ENCODE results near the gene BCAS3.
"Not testable (repeated sequence)": the region's sequence is repeated elsewhere in the genome, so short reads cannot be mapped to it uniquely, and the experiment has no call there.

Gene BCAS3

DNA sequence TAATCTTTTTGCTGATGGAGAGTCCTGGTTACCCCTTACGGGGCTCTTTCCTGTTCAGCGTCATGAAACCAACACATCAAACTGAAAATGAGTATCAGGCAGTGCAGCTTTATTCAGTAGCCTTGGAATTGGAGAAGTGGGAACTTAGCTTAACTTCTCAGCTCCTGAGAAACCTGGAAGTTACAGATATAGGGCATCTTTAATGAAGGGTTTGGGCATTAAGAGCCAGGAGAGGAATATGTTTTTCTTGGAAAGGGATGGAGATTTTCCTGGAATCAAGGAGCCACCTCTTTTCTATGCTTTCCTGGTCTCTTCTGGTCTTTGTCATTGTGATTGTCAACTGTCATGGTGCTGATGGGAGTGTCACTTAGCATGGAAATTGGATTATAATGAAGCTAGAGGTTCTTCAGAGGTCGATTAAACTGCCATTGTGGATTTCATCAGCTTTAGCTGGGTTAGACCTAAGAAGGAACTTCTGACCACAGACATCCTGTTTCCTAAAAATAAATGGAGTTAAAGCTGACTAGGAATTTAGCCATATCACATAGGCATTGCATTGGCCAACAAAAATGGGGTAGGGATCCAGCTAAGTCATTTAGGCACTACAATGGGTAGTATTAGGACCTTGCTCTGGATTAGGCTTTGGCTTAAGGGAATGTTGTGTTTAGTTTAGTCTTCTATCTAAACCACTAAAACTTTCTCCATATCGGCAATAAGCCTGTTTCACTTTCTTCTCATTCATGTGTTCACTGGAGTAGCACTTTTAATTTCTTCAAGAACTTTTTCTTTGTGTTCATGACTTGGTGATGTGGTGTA lies 186.4 kb downstream of the BCAS3 start:
- TF ChIP-seq, protein P1, sequence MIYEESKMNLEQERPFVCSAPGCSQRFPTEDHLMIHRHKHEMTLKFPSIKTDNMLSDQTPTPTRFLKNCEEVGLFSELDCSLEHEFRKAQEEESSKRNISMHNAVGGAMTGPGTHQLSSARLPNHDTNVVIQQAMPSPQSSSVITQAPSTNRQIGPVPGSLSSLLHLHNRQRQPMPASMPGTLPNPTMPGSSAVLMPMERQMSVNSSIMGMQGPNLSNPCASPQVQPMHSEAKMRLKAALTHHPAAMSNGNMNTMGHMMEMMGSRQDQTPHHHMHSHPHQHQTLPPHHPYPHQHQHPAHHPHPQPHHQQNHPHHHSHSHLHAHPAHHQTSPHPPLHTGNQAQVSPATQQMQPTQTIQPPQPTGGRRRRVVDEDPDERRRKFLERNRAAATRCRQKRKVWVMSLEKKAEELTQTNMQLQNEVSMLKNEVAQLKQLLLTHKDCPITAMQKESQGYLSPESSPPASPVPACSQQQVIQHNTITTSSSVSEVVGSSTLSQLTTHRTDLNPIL (CRISPR knock-in tag; IDR thresholded peaks at IDR 0.05; ENCODE audit: low read depth), result no peak
- TF ChIP-seq ARNTL (CRISPR knock-in tag; IDR thresholded peaks at IDR 0.05; ENCODE audit: borderline replicate concordance, low read depth) (no peak), BACH2 (CRISPR knock-in tag; IDR thresholded peaks at IDR 0.05; ENCODE audit: borderline replicate concordance) (no peak), CSDC2 (CRISPR knock-in tag; IDR thresholded peaks at IDR 0.05) (no peak), PPARA (CRISPR knock-in tag; IDR thresholded peaks at IDR 0.05; ENCODE audit: borderline replicate concordance) (no peak), GLIS3 (CRISPR knock-in tag; IDR thresholded peaks at IDR 0.05) (no peak), ZFP3 (CRISPR knock-in tag; IDR thresholded peaks at IDR 0.05) (no peak), ZFP30 (CRISPR knock-in tag; IDR thresholded peaks at IDR 0.05) (no peak), ZC3H10 (CRISPR knock-in tag; IDR thresholded peaks at IDR 0.05) (no peak), SNAI2 (CRISPR knock-in tag; IDR thresholded peaks at IDR 0.05) (no peak), ISL1 (CRISPR knock-in tag; IDR thresholded peaks at IDR 0.05) (no peak), ZNF70 (CRISPR knock-in tag; IDR thresholded peaks at IDR 0.05) (no peak), OSR1 (CRISPR knock-in tag; IDR thresholded peaks at IDR 0.05) (no peak), ESRRG (CRISPR knock-in tag; IDR thresholded peaks at IDR 0.05) (no peak), TCF4 (CRISPR knock-in tag; IDR thresholded peaks at IDR 0.05; ENCODE audit: borderline replicate concordance) (no peak)
- TF ChIP-seq, protein P2, sequence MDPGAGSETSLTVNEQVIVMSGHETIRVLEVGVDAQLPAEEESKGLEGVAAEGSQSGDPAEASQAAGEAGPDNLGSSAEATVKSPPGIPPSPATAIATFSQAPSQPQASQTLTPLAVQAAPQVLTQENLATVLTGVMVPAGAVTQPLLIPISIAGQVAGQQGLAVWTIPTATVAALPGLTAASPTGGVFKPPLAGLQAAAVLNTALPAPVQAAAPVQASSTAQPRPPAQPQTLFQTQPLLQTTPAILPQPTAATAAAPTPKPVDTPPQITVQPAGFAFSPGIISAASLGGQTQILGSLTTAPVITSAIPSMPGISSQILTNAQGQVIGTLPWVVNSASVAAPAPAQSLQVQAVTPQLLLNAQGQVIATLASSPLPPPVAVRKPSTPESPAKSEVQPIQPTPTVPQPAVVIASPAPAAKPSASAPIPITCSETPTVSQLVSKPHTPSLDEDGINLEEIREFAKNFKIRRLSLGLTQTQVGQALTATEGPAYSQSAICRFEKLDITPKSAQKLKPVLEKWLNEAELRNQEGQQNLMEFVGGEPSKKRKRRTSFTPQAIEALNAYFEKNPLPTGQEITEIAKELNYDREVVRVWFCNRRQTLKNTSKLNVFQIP (CRISPR knock-in tag; IDR thresholded peaks at IDR 0.05; ENCODE audit: borderline replicate concordance, low read depth), result no peak
- TF ChIP-seq, protein P3, sequence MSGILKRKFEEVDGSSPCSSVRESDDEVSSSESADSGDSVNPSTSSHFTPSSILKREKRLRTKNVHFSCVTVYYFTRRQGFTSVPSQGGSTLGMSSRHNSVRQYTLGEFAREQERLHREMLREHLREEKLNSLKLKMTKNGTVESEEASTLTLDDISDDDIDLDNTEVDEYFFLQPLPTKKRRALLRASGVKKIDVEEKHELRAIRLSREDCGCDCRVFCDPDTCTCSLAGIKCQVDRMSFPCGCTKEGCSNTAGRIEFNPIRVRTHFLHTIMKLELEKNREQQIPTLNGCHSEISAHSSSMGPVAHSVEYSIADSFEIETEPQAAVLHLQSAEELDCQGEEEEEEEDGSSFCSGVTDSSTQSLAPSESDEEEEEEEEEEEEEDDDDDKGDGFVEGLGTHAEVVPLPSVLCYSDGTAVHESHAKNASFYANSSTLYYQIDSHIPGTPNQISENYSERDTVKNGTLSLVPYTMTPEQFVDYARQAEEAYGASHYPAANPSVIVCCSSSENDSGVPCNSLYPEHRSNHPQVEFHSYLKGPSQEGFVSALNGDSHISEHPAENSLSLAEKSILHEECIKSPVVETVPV (CRISPR knock-in tag; IDR thresholded peaks at IDR 0.05), result no peak
- peak; percentile 28; the same call in 2 of the 3 replicates for ATAC-seq

DNA sequence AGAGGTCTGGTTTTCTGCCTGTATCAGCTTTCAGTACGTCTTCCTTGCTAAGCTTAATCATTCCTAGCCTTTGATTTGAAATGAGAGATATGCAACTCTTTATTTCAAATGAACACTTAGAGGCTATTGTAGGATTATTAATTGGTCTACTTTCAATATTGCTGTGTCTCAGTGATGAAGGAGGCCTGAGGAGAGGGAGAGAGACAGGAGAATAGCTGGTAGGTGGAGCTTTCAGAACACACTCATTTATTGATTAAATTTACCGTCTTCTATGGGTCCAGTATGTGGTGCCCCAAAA lies 187.0 kb downstream of the BCAS3 start:
- no peak for TF ChIP-seq ZFP3 (CRISPR knock-in tag; IDR thresholded peaks at IDR 0.05)
- no peak for TF ChIP-seq TCF4 (CRISPR knock-in tag; IDR thresholded peaks at IDR 0.05; ENCODE audit: borderline replicate concordance)
- no peak for TF ChIP-seq BACH2 (CRISPR knock-in tag; IDR thresholded peaks at IDR 0.05; ENCODE audit: borderline replicate concordance)
- no peak for TF ChIP-seq ZFP30 (CRISPR knock-in tag; IDR thresholded peaks at IDR 0.05)
- no peak for ATAC-seq

DNA sequence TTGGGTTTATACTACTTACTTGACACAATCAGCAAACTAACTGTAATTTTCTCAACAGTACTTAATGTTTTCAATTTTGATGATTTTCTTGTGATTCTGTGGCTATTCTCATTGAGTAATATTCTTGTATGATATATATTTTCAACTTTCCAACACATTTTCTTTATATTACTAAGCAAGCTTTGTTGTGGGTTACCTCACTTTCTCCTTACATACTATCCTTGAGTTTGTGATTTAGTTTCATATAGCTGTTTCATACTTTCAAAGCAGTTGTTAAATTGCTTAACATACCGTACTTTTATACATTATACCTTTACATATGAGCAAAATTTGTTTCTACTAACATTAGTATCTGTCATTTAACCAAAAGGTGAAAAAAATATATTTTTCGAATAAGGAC lies 197.1 kb downstream of the BCAS3 start:
- no peak for ATAC-seq
- TF ChIP-seq RARB (CRISPR knock-in tag; IDR thresholded peaks at IDR 0.05) (no peak), PPARA (CRISPR knock-in tag; IDR thresholded peaks at IDR 0.05; ENCODE audit: borderline replicate concordance) (no peak), ZNF565 (CRISPR knock-in tag; conservative IDR thresholded peaks at IDR 0.05; ENCODE audit: low read depth) (no peak), BACH2 (CRISPR knock-in tag; IDR thresholded peaks at IDR 0.05; ENCODE audit: borderline replicate concordance) (no peak), ZNF8 (CRISPR knock-in tag; IDR thresholded peaks at IDR 0.05) (no peak), ARNTL (CRISPR knock-in tag; IDR thresholded peaks at IDR 0.05; ENCODE audit: borderline replicate concordance, low read depth) (no peak), OSR1 (CRISPR knock-in tag; IDR thresholded peaks at IDR 0.05) (no peak), ZNF70 (CRISPR knock-in tag; IDR thresholded peaks at IDR 0.05) (no peak), ISL1 (CRISPR knock-in tag; IDR thresholded peaks at IDR 0.05) (no peak), TCF4 (CRISPR knock-in tag; IDR thresholded peaks at IDR 0.05; ENCODE audit: borderline replicate concordance) (no peak), TOX (CRISPR knock-in tag; IDR thresholded peaks at IDR 0.05; ENCODE audit: borderline replicate concordance) (no peak)
- TF ChIP-seq, protein P2 (CRISPR knock-in tag; IDR thresholded peaks at IDR 0.05; ENCODE audit: borderline replicate concordance, low read depth), result no peak
- TF ChIP-seq, protein P4, sequence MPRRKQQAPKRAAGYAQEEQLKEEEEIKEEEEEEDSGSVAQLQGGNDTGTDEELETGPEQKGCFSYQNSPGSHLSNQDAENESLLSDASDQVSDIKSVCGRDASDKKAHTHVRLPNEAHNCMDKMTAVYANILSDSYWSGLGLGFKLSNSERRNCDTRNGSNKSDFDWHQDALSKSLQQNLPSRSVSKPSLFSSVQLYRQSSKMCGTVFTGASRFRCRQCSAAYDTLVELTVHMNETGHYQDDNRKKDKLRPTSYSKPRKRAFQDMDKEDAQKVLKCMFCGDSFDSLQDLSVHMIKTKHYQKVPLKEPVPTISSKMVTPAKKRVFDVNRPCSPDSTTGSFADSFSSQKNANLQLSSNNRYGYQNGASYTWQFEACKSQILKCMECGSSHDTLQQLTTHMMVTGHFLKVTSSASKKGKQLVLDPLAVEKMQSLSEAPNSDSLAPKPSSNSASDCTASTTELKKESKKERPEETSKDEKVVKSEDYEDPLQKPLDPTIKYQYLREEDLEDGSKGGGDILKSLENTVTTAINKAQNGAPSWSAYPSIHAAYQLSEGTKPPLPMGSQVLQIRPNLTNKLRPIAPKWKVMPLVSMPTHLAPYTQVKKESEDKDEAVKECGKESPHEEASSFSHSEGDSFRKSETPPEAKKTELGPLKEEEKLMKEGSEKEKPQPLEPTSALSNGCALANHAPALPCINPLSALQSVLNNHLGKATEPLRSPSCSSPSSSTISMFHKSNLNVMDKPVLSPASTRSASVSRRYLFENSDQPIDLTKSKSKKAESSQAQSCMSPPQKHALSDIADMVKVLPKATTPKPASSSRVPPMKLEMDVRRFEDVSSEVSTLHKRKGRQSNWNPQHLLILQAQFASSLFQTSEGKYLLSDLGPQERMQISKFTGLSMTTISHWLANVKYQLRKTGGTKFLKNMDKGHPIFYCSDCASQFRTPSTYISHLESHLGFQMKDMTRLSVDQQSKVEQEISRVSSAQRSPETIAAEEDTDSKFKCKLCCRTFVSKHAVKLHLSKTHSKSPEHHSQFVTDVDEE (CRISPR knock-in tag; IDR thresholded peaks at IDR 0.05), result no peak
- TF ChIP-seq, protein P1 (CRISPR knock-in tag; IDR thresholded peaks at IDR 0.05; ENCODE audit: low read depth), result no peak

DNA sequence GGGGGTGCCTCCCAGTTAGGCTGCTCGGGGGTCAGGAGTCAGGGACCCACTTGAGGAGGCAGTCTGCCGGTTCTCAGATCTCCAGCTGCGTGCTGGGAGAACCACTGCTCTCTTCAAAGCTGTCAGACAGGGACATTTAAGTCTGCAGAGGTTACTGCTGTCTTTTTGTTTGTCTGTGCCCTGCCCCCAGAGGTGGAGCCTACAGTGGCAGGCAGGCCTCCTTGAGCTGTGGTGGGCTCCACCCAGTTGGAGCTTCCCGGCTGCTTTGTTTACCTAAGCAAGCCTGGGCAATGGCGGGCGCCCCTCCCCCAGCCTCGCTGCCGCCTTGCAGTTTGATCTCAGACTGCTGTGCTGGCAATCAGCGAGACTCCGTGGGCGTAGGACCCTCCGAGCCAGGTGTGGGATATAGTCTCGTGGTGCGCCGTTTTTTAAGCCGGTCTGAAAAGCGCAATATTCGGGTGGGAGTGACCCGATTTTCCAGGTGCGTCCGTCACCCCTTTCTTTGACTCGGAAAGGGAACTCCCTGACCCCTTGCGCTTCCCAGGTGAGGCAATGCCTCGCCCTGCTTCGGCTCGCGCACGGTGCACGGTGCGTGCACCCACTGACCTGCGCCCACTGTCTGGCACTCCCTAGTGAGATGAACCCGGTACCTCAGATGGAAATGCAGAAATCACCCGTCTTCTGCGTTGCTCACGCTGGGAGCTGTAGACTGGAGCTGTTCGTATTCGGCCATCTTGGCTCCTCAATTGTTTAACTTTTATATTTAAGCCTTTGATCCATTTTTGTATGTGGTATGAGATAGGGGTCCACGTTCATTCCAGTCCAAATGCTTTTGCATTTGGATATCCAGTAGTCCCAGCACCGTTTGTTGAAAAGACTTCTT lies 209.3 kb downstream of the BCAS3 start:
- ATAC-seq, result not testable (repeated sequence)
